Measurements from ENCODE around the gene MEF2B. TPM values are rescaled to one million over a fixed set of nuclear protein-coding genes. Genes with fewer than 3 reads are reported as not detected.
"Not testable (repeated sequence)": the region's sequence is repeated elsewhere in the genome, so short reads cannot be mapped to it uniquely, and the experiment has no call there.

MEF2B gene
- total RNA-seq, 2 experiments from 2014 or later = 3.2 to 7.2 TPM

GRCh38 chr19:19105365-19106055 lies 64.6 kb downstream of the MEF2B start:
- no peak overlapping the region for H3K4me3 Mint-ChIP-seq
- no peaks in the 10 kb centered on the region for H3K9me3 Mint-ChIP-seq (ENCODE audit: low read depth)
- no peaks in the 10 kb centered on the region for H3K4me1 Mint-ChIP-seq
- ATAC-seq (no peak), DNase-seq (no peak)
- no peaks in the 10 kb centered on the region for H3K36me3 Mint-ChIP-seq
- no peak overlapping the region for H3K27ac Mint-ChIP-seq
- CTCF ChIA-PET = no interaction called here
- no peaks in the 10 kb centered on the region for H3K27me3 Mint-ChIP-seq

- Mint-ChIP-seq H3K27ac (no peak overlapping the region), H3K27me3 (no peaks in the 10 kb centered on the region), H3K9me3 (ENCODE audit: low read depth) (no peaks in the 10 kb centered on the region), H3K36me3 (no peaks in the 10 kb centered on the region), H3K4me1 (no peaks in the 10 kb centered on the region), H3K4me3 (no peak overlapping the region)
- CTCF ChIA-PET = no interaction called here
- DNase-seq (no peak), ATAC-seq (no peak)
Measured at GRCh38 chr19:19103167-19103566, 66.9 kb downstream of the MEF2B start.

- H3K4me1 Mint-ChIP-seq; ATAC-seq; H3K4me3 Mint-ChIP-seq; CTCF ChIA-PET; H3K27ac Mint-ChIP-seq; H3K27me3 Mint-ChIP-seq; H3K36me3 Mint-ChIP-seq; DNase-seq; H3K9me3 Mint-ChIP-seq (ENCODE audit: low read depth): not testable (repeated sequence)
Measured at GRCh38 chr19:19102566-19102965, 67.5 kb downstream of the MEF2B start.

GRCh38 chr19:19101540-19101939 lies 68.5 kb downstream of the MEF2B start:
- Mint-ChIP-seq H3K27ac (no peak overlapping the region), H3K27me3 (no peaks in the 10 kb centered on the region), H3K4me1 (no peaks in the 10 kb centered on the region), H3K9me3 (ENCODE audit: low read depth) (no peaks in the 10 kb centered on the region), H3K36me3 (no peaks in the 10 kb centered on the region), H3K4me3 (no peak overlapping the region)
- CTCF ChIA-PET = no interaction called here
- ATAC-seq (no peak), DNase-seq (no peak)

- no peaks in the 10 kb centered on the region for H3K9me3 Mint-ChIP-seq (ENCODE audit: low read depth)
- no peak overlapping the region for H3K4me3 Mint-ChIP-seq
- no peak for DNase-seq
- H3K27me3 Mint-ChIP-seq = no peaks in the 10 kb centered on the region
- no peak overlapping the region for H3K27ac Mint-ChIP-seq
- no peaks in the 10 kb centered on the region for H3K36me3 Mint-ChIP-seq
- no peaks in the 10 kb centered on the region for H3K4me1 Mint-ChIP-seq
- CTCF ChIA-PET = interaction anchor here (1.3 kb wide), 1 partner anchor 11 kb away, joined by 3 read pairs; no protein-coding TSS in a partner anchor
- ATAC-seq = no peak
Measured at GRCh38 chr19:19098703-19099632, 71.1 kb downstream of the MEF2B start.

- Mint-ChIP-seq H3K4me3 (no peak overlapping the region), H3K36me3 (no peaks in the 10 kb centered on the region), H3K27ac (no peak overlapping the region), H3K9me3 (ENCODE audit: low read depth) (no peaks in the 10 kb centered on the region), H3K27me3 (no peaks in the 10 kb centered on the region), H3K4me1 (no peaks in the 10 kb centered on the region)
- DNase-seq (no peak), ATAC-seq (no peak)
- CTCF ChIA-PET = interaction anchor here (1.3 kb wide), 1 partner anchor 10 kb away, joined by 3 read pairs; no protein-coding TSS in a partner anchor
Measured at GRCh38 chr19:19098084-19098702, 71.9 kb downstream of the MEF2B start.

GRCh38 chr19:19096641-19097627 lies 73.1 kb downstream of the MEF2B start:
- Mint-ChIP-seq H3K36me3 (no peaks in the 10 kb centered on the region), H3K9me3 (ENCODE audit: low read depth) (no peaks in the 10 kb centered on the region), H3K27me3 (no peaks in the 10 kb centered on the region), H3K4me1 (no peaks in the 10 kb centered on the region), H3K27ac (no peak overlapping the region), H3K4me3 (no peak overlapping the region)
- ATAC-seq (no peak), DNase-seq (no peak)
- CTCF ChIA-PET = no interaction called here

- Mint-ChIP-seq H3K4me1 (no peaks in the 10 kb centered on the region), H3K9me3 (ENCODE audit: low read depth) (no peaks in the 10 kb centered on the region), H3K27me3 (no peaks in the 10 kb centered on the region), H3K36me3 (no peaks in the 10 kb centered on the region), H3K4me3 (no peak overlapping the region), H3K27ac (no peak overlapping the region)
- no peak for ATAC-seq
- DNase-seq = no peak
- CTCF ChIA-PET = no interaction called here
Measured at GRCh38 chr19:19095691-19096090, 74.4 kb downstream of the MEF2B start.

Other genes starting within 250 kb of the MEF2B start
- gene HOMER3, start 229.0 kb downstream of the MEF2B start, total RNA-seq = under 1 TPM in 1 of 2 experiments, not detected in 1; 0.26 TPM
- gene SUGP2, start 136.7 kb downstream of the MEF2B start, total RNA-seq = 100 to 1,000 TPM; 126 to 192 TPM
- 10 to 100 TPM; 30.8 to 39.0 TPM for gene ARMC6, start 136.7 kb downstream of the MEF2B start, total RNA-seq
- gene SLC25A42, start 106.3 kb downstream of the MEF2B start, total RNA-seq = 10 to 100 TPM; 15.6 to 18.7 TPM
- 10 to 100 TPM; 22.0 to 25.1 TPM for gene TMEM161A, start 31.8 kb downstream of the MEF2B start, total RNA-seq
- gene BORCS8, start 21.9 kb upstream of the MEF2B start, total RNA-seq = 10 to 100 TPM; 33.1 to 34.8 TPM
- 100 to 1,000 TPM; 110 to 121 TPM for gene RFXANK, start 22.0 kb upstream of the MEF2B start, total RNA-seq
- 10 to 100 TPM; 32.8 to 33.0 TPM for gene NR2C2AP, start 33.2 kb upstream of the MEF2B start, total RNA-seq
- gene NCAN, start 41.7 kb upstream of the MEF2B start, total RNA-seq = under 1 TPM in 1 of 2 experiments, not detected in 1; 0.05 TPM
- not detected for gene TM6SF2, start 103.0 kb upstream of the MEF2B start, total RNA-seq
- gene SUGP1, start 150.2 kb upstream of the MEF2B start, total RNA-seq = 10 to 100 TPM; 65.2 to 71.1 TPM
- 10 to 100 TPM; 80.6 to 82.4 TPM for gene MAU2, start 150.6 kb upstream of the MEF2B start, total RNA-seq
- 100 to 1,000 TPM; 159 to 161 TPM for gene GATAD2A, start 235.4 kb upstream of the MEF2B start, total RNA-seq